Activated CD8-positive, alpha-beta memory T cell treated with anti-CD3 and anti-CD28 coated beads for 48 hours (primary cell): Measurements from ENCODE around the gene PXDN.
"Not testable (repeated sequence)": the region's sequence is repeated elsewhere in the genome, so short reads cannot be mapped to it uniquely, and the experiment has no call there.

Source experiments
- DNase-seq, 3 experiments: peaks; one replicate each; pipeline ENCODE4 v3.0.0-alpha.2; 2020; ENCODE audit warnings: low read depth in 2 of 3, low spot score in 2 of 3

Gene PXDN

DNA sequence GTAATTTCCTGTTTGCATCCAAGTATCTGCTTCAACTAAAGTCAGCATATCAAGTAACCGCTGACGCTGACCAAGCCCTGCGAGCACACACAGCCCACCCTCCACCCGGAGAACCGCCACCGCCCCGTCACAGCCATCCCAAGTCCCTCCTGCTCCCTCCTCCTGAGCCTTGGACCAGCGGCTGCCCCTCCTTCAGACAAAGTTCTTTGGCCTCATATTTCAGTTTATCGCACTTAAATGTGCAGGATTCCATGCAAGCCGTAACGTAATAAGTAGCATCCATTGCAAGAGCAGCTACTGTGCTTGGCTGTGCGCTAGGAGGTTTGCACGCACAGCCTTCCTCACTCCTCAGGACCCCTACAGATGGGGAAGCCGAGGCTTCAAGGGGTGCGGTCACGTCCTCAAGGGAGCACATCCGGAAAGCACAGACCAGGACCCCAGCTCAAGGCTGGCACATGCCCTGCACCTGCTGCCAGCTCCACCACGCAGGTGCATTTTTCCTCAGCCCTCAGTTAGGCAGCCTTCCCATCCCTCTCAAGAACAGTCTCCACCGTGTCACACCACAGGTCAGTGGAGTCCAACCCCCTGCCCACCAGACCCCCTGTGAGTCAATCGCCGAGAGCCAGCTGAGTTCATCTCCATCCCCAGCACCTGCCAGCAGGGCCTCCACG is 17.1 kb downstream of the PXDN start:
- no peak for DNase-seq

DNA sequence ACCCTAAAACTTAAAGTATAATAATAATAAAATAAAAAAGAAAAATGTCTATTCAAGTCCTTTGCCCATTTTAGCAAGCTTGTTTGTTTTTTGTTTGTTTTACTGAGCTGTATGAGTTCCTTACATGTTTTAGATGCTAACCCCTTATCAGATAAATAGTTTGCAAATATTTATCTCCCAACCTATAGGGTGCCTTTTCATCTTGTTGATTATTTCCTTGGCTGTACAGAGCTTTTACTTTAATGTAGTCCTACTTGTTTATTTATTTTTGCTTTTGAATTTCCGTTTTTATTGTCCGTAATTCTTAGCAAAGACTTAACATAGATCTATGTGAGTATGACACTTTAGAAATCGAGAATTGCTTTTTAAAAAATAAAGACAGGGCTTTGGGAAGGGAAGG is 17.8 kb downstream of the PXDN start:
- no peak for DNase-seq

DNA sequence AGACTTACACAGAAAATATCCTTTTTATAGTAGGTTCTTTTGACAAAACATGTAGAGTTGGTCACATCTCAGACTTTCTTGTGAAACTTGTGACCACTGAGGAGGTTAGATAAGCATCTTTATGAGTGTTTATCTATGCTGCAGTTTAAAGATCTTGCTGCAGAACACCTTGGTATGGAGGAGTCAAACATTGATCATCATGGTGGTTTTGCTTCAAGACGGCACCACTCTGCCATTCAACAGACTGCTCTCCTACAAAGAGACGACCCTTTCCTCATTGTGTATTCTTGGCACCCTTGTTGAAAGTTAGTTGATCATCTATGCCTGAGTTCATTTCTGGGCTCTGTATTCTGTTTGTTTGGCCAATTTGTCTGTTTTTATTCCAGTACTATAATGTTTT is 20.0 kb downstream of the PXDN start:
- DNase-seq, result not testable (repeated sequence)

DNA sequence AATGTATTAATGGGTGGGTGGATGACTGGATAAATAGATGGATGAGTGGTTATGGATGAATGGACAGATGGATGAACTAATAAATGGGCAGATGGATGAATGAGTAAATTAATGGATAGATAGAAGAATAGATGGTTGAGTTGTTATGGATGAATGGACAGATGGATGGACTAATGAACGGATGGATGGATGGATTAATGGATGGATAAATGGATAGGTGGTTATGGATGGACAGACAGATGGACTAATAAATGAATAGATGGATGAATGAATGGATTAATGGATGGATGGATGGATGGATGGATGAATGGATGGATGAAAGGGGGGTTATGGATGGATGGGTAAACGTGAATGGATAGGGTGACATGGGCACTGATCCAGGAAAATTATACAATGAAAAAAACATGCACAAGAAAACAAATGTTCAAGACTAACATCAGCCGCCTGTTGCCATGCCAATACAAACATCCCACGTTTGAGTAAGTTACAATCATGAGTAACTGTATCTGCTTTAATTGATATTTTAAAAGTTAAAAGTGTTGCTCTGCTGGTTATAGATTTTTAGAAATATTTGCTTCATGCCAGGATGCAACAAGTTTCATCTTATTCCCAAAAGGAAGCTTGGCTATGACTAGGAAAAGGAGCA is 20.8 kb downstream of the PXDN start:
- DNase-seq, result no peak

DNA sequence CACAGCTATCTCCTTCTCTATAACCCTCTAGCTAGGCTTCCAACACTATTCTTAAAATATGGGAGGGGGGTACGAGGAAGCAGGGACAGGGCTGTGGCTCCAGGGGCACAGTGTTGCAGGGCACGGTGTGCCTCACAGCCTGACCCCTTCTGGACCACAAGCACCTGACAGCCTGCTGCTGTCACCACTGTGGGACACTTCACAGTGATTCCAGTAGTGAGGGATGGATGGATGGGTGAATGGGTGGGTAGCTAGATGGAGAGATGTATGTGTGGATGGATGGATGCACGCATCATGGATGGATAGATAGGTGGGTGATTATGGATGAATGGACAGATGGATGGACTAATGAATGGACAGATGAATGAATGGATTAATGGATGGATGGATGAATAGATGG is 21.6 kb downstream of the PXDN start:
- no peak for DNase-seq

DNA sequence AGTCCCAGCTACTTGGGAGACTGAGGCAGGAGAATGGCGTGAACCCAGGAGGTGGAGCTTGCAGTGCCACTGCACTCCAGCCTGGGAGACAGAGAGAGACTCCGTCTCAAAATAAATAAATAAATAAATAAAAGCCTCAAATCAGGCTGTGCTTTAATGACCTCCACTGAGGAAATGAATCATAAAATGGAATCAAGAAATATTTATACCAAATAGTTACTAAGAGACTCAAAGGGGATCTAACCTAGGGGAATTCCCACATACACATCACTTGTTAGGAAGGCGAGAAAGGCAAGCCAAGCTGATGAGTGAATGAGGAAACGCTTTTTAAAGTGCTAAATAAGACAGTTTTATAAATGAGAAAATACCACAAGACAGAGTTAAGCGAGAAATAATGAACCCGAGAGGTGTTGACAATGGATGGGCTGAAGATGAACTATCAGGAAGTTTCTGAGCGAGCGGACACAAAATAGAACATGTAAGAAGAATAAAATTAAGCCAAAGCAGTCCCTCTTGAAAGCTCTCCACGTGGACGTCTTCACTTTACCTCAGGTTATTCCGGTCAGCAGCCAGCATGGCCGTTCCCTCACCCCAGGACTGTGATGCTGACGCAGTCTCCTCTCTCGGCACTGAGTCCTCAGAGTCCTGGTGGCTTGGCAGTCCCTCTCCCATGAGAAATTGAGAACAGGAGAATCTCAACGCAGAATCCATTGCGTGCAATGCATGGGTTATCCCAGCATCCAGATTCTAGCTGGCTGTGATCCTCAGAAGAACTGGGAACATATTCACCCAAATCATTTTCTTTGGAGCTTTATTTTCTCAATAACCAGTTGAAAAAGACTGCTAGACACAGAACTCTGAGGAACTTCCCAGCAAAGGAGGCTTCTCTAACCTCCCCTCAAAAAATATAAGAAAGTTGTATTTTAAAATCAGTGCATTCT is 22.3 kb downstream of the PXDN start:
- no peak for DNase-seq

DNA sequence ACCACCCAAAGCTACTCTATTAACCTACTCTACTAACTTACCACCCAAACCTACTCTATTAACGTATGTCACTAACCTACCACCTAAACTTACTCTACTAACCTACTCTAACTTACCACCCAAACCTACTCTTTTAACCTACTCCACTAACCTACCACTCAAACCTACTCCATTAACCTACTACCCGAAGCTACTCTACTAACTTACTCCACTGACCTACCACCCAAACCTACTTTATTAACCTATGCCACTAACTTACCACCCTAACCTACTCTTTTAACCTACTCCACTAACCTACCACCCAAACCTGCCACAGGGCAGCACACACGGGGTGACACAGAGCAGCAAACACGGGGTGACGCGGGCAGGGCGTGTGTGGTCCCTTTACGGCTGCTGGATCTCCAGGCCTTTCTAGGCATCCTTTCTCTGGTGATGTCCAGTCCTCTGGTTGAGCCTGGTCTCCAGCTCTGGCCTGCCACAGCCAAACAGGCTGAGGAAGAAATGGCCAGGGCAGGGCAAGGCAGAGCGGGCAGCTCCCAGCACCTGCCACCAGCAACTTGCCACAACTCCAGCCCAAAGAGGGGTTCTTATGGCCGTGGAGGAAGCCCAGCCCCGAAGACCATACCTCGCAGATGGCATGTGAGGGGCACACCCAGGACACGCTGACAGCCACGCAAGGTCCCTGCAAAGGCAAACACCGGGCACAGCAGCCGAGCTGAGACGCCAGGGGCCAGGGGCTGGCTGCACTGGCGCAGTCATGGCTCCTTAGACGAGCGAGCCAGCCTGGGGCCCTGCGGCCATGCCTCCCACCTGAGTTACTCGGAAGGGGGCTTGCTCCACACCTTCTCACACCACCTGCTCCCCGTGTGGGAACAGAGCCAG is 25.7 kb downstream of the PXDN start:
- no peak for DNase-seq

DNA sequence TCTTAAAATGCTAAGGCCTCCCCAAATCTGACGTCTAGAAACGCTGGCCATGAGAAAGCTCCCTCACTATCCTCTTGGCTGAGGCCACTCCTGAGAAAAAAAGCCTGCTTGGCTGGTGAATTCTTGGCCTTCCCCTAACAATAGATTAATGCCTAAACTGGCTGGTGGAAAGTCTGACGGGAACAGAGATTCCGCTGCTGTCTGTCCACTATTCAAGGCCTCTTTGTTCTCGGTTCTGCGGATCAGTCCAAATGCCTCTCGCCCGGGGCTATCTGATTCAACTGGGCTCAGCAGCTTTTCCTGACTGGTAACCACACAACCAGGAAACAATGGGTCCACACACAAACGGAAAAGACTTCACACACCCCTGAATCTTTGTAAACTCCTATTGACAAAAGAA is 27.2 kb downstream of the PXDN start:
- DNase-seq, result no peak

DNA sequence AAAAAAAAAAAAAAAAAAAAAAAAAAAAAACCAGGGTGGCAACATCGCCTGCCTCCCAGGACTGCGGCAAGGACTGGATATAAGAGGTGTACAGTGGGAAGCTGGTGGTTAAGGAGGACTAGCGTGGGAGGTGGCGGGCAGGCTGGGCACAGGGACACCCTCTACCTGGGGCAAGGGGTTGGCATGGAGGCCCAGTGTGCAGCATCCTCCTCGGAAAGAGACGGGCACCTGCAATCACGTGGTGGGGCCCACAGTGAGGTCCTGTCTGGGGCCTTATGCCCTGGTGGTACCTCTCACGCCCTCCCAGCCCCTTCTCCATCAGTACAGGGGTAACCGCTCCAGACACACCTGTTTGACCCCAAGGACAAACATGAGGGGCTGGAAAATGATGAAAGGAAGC is 27.9 kb downstream of the PXDN start:
- no peak for DNase-seq

DNA sequence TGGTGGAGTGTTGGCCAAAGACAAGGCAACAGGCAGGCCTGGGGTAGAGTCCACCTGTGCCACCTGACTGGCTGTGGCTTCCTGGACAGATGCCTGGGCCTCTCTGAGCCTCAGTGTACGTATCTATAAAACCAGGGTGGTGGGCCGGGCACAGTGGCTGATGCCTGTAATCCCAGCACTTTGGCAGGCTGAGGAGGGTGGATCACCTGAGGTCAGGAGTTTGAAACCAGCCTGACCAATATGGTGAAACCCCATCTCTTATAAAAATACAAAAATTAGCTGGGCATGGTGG is 28.4 kb downstream of the PXDN start:
- not testable (repeated sequence) for DNase-seq

DNA sequence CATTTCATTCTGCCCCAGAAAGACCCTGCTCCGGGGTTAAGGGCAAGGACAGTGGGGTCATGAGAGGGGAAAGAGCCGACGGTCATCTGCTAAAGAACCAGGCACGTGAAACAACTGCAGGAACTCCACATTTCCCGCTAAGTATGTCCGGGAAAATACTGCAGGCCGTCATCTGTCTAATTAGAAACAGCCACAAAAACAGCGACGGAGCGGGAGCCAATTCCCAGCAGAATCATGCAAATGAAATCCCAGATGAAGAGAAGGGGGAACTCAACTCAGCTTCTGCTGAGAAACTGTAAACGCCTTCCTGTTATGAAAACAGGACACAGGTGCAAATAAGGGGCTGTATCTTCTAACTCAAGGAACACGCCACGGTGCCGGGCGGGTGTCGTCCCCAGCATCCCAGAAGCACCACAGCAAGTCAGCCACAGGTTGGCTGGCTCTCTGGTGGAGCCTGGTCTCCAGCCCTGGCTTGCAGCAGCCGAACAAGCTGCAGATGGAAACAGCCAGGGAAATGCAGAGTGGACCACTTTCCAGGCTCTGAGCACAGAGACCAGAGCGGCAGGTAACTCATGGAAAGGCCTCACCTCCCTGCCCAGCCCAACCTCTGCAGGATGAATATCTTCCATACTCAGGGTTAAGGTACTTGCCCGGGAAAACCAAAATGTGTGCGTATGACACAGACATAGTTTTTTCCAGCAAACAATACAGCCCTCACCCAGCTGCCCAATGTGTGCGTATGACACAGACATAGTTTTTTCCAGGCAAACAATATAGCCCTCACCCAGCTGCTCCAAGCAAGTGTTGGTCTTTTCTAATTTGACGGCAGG is 28.9 kb downstream of the PXDN start:
- no peak for DNase-seq

DNA sequence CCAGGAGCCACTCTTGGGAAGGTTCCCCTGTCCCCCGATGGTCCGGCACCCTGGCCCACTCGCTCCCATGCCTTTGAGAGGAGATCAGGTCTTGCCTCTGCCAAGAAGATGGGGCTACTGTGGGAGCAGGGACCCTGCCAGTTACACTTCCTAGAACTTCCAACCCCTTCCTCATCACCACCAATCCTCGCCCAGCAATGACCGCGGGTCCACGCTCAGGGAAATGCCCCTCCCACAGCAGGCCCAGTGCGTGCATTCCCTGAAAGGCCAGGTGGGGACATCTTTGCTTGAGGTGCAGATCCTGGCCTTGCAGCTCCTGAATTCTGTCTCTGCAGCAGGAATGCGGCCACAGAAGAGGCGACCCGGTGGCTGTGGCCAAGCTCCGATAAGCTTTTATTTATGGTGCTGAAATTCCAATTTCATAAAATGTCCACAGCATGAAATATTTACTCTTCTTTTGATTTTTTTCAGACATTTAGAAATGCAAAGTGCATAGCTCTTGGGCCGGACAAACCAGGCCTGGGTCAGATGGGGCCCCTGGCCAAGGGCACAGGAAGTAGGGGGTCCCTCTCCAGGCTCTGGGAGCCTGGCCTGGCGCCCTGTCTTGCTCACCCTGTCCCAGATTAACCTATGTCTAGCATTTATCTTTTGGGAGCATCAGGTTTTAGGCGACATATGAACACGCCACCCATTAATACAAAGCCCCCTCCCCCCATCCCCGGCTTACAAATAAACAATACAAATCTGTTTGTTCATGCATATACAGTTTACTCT is 29.8 kb downstream of the PXDN start:
- DNase-seq, result no peak

DNA sequence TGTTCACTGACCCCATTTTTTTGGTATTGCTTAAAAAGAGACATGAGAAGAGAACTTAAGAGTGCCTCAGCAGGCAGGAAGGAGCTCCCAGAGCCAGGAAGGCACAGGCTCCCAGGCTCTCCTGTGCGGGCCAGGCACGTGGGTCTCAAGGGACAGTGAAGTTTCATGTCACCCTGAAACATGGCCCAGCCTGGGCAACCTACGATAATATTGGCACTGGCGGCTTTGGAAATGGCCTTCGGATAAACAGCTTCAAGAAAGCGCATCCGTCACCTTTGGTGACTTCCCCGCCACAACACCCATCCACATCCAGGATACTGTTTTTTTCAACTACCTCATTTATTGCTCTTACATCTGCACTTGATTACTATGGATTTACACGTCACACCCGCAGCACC is 30.5 kb downstream of the PXDN start:
- DNase-seq, result no peak

DNA sequence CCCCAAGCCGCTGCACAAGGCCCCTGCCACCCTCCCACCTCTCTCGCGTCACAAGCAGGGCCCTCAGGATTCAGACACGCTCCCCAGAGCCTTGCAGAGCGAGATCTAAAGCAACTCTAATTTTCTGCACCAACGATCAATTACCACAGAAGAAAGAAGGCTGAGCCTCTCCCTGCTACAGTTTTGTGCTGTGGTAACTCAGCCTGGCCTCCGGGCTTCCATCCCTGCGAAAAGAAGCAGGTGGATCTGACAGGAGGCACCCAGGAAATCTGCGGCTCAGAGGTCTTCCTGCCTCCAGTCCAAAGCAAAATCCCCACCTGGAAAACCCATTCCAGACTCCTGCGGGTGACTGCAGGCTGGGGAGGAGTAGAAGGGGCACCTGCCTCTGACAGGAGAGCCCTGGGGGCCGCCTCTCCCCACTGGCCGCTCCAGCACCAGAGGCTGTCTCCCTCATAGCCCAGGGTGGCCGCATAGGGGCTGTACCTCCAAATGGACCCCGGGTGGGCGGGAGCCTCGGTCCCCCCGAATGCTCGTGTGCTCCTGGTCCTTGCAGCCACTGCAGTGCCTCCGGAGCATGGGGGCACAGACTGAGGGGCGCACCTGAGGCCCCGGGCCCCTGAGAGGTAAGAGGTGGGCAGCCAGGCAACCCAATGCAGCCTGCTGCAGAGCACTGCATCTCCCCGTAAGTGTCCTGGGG is 31.0 kb downstream of the PXDN start:
- DNase-seq, result no peak

DNA sequence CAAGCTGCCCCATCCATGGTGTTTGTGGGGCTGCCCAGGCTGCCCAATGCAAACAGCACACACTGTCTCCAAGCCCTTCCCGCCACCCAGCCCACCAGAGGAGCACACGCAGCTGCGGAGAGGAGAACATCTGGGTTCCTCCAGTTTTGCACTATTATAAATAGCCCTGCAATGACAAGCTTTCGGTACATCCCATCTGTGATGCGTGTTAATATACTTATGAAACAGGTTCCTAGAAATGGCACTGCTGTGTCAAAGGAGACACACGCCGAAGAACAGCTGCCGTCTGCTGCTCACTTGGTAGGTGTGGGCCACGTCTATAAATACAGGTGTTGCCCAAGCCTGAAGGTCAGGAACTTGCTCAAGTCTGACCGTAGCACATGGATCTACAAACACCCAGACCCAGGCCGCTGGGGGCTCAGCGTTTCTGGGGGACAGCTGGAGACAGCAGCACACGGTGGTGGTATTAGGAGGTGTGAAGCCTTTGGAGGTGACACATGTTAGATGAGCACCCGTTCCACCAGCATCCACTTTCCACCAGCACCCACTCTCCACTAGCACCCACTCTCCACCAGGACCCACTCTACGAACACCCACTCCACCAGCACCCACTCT is 34.3 kb downstream of the PXDN start:
- no peak for DNase-seq

DNA sequence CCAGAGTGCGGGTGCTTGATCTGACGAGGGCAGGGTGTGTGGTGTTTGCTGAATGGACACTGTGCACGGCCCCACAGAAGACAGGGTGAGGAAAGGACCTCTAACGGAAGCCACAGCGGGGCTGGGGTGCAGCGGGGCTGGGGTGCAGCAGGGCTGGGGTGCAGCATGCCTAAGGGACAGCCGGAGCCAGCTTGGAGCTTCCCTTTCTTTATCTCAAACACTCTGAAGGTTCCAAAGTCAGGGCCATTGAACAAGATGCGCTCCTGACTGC is 35.0 kb downstream of the PXDN start:
- DNase-seq, result no peak

DNA sequence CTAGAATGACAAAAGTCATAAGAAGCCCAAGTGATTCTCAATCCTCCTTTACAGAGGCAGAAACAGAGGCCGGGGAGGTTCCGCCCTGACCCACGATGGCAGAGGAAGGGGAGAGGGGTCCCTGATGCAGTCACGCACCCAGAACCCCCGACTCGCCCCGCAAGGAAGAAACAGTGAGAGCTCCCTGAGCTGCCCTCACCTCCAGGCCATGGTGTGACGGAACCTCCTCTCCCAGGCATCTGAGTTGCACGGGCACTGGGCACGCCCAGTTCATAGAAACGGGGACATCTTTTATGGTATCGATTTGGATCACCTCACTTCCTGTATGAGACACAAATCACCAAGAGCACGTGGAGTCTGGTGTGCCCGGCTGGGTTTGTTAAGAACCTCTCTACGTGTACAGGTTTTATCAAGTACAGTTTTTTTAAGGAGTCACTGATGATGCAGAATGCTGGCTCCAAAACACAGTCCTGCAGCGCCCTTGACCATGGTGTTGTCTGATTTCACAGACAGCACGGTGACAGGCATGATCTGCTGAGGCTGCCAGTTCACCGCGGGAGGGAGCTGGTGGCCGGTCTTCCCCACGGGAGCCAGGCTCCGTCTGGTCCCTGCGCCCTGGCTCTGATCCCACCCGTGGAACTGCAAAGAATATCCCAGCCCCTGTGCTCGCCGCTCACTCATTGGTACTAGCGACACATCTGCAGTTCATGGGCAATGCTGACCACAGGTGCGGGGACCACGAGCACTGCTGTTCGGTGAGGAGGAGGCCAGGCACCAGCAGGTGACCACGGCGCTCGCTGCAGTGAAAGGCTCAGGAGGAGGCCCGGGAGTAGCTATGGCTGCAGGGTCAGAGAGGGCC is 35.6 kb downstream of the PXDN start:
- DNase-seq, result no peak
